Measurements from ENCODE around the gene AZI2. TPM values are rescaled to one million over a fixed set of nuclear protein-coding genes. Genes with fewer than 3 reads are reported as not detected.
A peak's percentile ranks its signal among the peaks of the same experiment; 100 is the strongest.

AZI2 gene
- total and polyA plus RNA-seq, 10 of the 15 experiments (the other 5 are each of a cell fraction or from before 2014, with no cell fraction given) = 19.9 to 91.7 (median 35.5) TPM

GRCh38 chr3:28348629-28349468, at the start of gene AZI2, which contains the start of gene ZCWPW2 (continued):
- TF ChIP-seq KAT2A (conservative IDR thresholded peaks at IDR 0.05; ENCODE audit: control insufficient read depth, low read depth, low read length) (no peak), EP300 (IDR thresholded peaks at IDR 0.05; ENCODE audit: borderline replicate concordance in 1 of 2, control insufficient read depth in 1 of 2, low read depth in 2 of 2, low read length in 2 of 2) (peak in 1 of 2 experiments; percentile 53; a peak in 1 of 4 replicates), HDGF (IDR thresholded peaks at IDR 0.05) (peak; percentile 97), NR2C2 (IDR thresholded peaks at IDR 0.05; ENCODE audit: borderline replicate concordance, control insufficient read depth, insufficient read length, low read depth) (no peak), SRF (IDR thresholded peaks at IDR 0.05; ENCODE audit: low read depth in 2 of 2, low read length in 2 of 2) (0 out of 4 replicates have a peak, but pooled peaks of 1 of the 2 experiments have one; percentile 26), RCOR1 (conservative IDR thresholded peaks at IDR 0.05; ENCODE audit: low read depth, low read length) (no peak), NR2C1 (IDR thresholded peaks at IDR 0.05) (peak; percentile 85), CREB1 (IDR thresholded peaks at IDR 0.05; ENCODE audit: low read depth) (peak; percentile 58), BCLAF1 (IDR thresholded peaks at IDR 0.05) (no peak), RELB (IDR thresholded peaks at IDR 0.05; ENCODE audit: low read depth) (peak; percentile 78; the same call in 1 of the 2 replicates), FOXK2 (IDR thresholded peaks at IDR 0.05) (no peak), PAX5 (IDR thresholded peaks at IDR 0.05; ENCODE audit: borderline replicate concordance, low read depth, low read length) (no peak), SMARCA5 (IDR thresholded peaks at IDR 0.05) (peak; percentile 77), SUZ12 (IDR thresholded peaks at IDR 0.05; ENCODE audit: unreplicated experiment) (no peak), PKNOX1 (IDR thresholded peaks at IDR 0.05) (no peak), NFIC (IDR thresholded peaks at IDR 0.05; ENCODE audit: low read depth, low read length) (no peak), JUNB (IDR thresholded peaks at IDR 0.05) (no peak), STAT3 (IDR thresholded peaks at IDR 0.05; ENCODE audit: low read depth, low read length) (no peak), PAX8 (IDR thresholded peaks at IDR 0.05) (no peak), ZSCAN29 (IDR thresholded peaks at IDR 0.05) (0 out of 2 replicates have a peak, but pooled peaks have one; percentile 12), MEF2A (IDR thresholded peaks at IDR 0.05; ENCODE audit: insufficient read depth, low read depth, low read length) (no peak), TAF1 (IDR thresholded peaks at IDR 0.05; ENCODE audit: borderline replicate concordance, low read depth, low read length) (0 out of 2 replicates have a peak, but pooled peaks have one; percentile 46), PML (IDR thresholded peaks at IDR 0.05; ENCODE audit: low read length) (peak; percentile 80)
- TF ChIP-seq, protein P1, sequence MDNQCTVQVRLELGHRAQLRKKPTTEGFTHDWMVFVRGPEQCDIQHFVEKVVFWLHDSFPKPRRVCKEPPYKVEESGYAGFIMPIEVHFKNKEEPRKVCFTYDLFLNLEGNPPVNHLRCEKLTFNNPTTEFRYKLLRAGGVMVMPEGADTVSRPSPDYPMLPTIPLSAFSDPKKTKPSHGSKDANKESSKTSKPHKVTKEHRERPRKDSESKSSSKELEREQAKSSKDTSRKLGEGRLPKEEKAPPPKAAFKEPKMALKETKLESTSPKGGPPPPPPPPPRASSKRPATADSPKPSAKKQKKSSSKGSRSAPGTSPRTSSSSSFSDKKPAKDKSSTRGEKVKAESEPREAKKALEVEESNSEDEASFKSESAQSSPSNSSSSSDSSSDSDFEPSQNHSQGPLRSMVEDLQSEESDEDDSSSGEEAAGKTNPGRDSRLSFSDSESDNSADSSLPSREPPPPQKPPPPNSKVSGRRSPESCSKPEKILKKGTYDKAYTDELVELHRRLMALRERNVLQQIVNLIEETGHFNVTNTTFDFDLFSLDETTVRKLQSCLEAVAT (IDR thresholded peaks at IDR 0.05) = no peak

Data from GM12878 (cell line).